NCI-H1092 treated with DMSO at 0.1 percent for 48 hours (cell line): ENCODE data around the gene WWOX.
A peak's percentile ranks its signal among the peaks of the same experiment; 100 is the strongest.
"Not testable (repeated sequence)": the region's sequence is repeated elsewhere in the genome, so short reads cannot be mapped to it uniquely, and the experiment has no call there.

Experiments
- DNase-seq: peaks from one replicate; lab custom pipeline; 2025; lab: John Stamatoyannopoulos, UW

The WWOX gene

DNA sequence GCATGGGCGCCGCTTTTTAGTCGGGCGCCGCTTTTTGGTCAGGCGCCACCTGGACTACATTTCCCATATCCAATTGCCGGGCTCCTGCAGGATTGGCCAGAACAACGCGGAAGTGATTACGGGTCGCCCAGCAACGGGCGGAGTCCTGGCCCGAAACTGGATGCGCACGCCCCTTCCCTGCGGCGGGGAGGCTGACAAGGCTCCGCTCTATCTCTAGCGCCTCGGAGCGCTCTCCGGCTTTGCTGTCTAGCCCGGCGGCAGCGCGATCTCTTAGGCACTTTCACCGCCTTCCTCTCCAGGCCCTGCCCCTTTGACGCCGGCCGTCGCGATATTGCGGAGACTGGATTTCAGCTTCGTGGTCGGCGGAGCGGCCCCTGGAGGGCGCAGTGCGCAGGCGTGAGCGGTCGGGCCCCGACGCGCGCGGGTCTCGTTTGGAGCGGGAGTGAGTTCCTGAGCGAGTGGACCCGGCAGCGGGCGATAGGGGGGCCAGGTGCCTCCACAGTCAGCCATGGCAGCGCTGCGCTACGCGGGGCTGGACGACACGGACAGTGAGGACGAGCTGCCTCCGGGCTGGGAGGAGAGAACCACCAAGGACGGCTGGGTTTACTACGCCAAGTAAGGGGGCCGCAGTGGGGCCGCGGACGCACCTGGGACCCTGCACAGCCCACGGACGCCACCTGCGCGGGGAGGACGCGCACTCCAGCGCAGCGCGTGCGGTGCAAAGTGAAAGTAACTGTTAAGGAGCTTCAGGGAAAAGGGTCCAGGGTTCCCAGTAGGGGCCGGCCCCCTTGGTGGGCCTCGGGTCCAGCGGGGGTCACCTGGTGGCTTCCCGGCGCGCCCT, at the start of gene WWOX:
Gene WWOX (plus strand): TSS at position 384 of the 841 bp plus-strand sequence.
- DNase-seq = peak; percentile 97

DNA sequence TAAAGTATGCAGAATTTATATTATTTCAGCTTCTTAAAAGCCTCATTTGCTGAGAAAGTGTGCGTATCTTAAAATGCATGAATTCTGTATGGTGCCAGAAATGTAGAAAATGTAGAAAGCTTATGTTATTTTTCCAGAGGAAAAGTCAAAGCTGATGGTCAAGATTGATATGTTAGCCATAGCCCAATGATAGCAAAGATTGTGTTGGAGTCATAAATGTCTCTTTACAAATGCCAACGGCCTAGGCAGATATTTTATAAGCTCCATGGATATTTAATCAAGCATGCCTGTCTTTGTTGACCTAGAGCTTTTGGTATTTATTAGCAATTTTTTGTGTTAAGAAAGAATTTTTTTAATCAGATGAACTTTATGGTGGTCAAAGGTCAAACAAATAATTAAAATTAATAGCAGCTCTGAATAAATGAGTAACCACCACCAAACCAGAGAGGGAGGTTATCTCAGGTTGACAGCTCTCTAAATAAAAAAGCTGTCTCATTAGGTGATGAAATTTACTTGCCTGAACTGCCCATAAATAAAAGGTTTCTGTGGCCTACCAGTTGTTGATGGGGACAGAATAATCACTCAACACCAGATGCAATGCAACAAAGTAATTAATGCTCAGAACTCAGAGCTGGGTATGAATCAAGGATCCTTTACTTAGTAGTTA, 48.6 kb upstream of the WWOX start:
- DNase-seq = no peak

GRCh38 chr16:78057803-78058564, 41.5 kb upstream of the WWOX start:
- peak; percentile 78 for DNase-seq

- DNase-seq = not testable (repeated sequence)
Measured at GRCh38 chr16:78059806-78060205, 39.6 kb upstream of the WWOX start.

- no peak for DNase-seq
Measured at GRCh38 chr16:78060295-78060694, 39.2 kb upstream of the WWOX start.

DNA sequence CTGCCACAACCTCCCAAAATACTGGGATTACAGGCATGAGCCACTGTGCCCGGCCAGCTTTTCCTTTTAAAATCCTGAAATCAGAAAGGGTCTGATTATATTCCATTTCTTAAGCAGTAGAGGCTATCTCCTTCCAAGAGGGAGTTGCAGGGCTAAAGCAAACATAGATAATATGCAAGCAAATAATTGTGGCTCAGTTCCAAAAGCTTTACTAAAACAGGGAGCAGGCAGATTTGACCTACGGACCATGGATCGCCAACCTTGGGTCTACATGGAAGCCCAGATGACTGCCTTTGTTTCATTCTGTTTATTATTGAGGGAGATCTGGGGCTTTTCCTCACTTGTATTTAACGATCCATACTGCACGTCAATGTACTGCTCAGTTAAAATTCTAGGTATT, 38.6 kb upstream of the WWOX start:
- no peak for DNase-seq

DNA sequence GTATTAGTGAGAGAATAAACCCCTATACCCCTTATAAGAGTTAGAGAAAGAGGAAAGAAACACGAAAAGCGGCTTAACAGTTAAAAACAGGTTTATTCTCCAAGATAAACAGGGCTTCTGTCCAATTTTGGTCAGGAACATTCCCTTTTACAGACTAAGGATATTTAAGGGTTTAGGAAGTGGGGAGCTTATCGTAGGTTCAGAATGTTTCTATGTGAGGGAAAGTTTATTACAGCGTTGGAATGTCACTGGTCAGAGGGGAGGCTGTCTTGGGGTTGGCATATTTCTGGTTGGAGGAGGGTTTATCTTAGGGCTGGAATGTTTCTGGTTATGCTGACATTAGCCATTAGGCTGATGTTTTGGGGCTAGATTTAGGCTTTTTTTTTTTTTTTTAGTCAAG, 34.1 kb upstream of the WWOX start:
- DNase-seq = no peak

DNA sequence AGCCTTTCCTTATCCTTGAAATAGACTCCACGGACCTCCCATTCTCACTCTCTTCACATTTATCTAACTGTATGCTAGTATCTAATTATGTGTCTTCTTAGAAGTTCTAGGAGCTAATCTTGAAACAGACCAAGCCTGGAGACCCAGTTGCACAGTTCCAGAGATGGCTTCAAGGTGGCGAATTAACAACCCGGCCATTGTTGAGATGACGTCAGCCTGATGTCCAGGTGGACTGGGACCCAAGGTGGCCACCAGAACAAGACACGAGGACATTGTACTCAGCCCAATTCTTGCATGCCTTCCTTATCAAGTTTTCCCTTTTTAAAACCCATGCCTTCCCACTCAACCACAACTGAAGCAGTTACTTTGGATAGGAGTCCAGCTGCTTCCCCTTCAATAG, 29.5 kb upstream of the WWOX start:
- DNase-seq = no peak

GRCh38 chr16:78072275-78072674, 27.2 kb upstream of the WWOX start:
- DNase-seq = peak; percentile 47

DNA sequence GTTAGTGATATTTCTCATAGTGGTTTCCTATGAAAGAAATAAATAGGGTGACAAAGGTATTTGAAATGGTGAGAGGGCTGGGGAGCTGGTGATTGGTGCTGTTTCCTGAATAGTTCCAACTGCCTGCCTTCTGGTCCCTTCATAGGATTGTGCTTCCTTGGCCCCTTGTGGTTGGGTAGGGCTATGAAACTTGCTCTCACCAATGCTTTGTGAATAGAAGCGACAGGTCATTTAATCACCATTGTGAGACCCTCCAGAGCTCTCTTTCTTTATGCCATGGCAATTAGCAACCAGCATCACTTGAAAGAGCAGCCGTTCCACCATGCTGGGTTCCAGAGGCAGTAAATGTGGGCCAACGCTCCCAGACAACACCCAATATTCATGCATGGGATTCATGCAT, 23.7 kb upstream of the WWOX start:
- DNase-seq = no peak

GRCh38 chr16:78081341-78081740, 18.1 kb upstream of the WWOX start:
- DNase-seq = no peak

- DNase-seq = no peak
Measured at GRCh38 chr16:78091419-78091818, 8.0 kb upstream of the WWOX start.

DNA sequence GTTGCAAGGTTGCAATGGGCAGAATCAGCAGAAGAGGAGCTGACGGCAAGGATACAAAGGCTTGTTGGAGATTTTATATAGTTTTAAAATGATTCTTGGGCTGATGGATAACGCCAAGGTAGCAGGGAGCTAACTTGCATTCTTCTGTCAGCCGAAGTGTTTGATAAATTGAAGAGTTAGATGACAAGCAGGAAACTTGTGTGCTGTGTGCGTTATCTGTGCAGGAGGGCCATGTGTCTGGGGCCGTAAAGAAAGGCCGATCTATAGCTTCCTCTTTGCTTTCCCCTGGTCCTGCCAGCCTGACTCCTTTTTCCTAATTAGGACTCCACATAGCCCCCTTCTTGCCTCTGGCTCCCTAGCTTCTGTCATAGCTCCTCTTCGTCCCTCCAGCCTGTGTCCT, 6.7 kb upstream of the WWOX start:
- DNase-seq = no peak

- peak; percentile 36 for DNase-seq
Measured at GRCh38 chr16:78094166-78094565, 5.3 kb upstream of the WWOX start.

GRCh38 chr16:78094998-78095397, 4.5 kb upstream of the WWOX start:
- no peak for DNase-seq

DNA sequence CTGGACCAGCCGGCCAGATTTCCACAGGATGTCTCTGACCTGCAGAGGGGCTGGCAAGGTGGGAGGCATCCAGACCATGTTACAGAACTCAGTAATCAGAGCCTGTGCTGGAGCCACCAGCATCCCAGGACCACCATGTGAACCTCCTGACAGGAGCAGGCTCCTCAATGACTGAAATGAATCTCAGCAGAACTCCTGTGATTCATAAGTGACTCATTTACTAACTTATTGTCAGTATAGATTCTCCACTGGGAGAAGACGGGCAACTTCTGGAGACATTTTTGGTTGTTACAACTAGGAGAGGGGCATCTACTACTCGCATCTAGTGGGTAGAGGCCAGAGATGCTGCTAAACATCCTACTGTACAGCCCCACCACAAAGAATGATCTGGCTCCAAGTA, 3.1 kb upstream of the WWOX start:
- no peak for DNase-seq

- no peak for DNase-seq
Measured at GRCh38 chr16:78097548-78097947, 1.9 kb upstream of the WWOX start.

GRCh38 chr16:78098087-78098486, 1.4 kb upstream of the WWOX start:
- DNase-seq = no peak

DNA sequence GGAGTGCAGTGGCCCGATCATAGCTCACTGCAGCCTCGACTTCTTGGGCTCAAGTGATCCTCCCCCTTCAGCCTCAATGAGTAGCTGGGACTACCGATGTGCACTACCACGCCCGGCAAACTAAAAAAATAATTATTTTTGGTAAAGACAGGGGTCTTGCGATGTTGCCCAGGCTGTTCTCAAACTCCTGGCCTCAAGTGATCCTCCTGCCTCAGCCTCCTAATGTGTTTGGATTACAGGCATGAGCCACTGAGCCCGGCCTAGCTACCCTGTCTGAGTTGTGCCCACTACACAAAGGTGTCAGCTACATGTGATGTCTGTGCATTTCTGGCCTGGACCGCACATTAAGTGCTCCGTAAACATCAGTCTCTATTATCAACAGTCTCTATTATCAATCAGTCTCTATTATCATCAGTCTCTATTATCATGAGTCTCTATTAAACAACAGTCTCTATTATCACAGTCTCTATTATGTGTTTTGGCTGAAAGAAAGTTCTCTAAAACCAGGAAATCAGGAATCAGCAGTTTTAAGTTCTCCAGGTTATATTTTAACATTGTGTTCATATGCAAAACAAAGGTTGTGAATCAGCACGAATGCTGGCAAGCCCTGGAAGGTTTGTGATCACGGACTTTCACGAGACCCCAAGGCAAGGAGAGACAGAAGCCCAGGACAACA, 721 bp upstream of the WWOX start:
- peak; percentile 33 for DNase-seq

- DNase-seq = peak; percentile 59
Measured at GRCh38 chr16:78100112-78100467, 636 bp downstream of the WWOX start.

DNA sequence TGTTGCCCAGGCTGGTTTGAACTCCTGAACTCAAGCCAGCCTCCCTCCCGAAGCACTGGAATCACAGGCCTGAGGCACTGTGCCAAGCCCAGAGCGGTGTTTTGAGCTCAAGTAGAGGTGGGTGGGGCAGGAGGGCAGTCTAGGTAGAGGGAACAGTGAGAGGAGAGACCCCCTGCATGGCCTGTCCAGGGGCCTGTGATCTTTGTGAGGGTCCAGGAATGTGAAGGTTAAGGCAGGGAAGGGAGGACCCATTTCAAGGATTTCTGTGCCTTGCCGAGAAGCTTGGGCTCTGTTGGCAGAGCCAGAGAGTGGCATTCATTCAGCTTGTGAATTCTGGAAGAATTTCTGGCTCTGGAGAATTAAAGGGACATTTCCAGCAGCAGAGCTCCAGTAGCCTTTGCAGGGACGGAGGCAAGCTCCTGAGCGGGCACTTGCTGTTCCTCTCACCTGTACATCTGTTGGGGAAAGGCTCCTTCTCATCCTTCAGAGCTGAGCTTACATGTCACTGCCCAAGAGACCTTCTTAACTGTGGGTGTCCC, 2.7 kb downstream of the WWOX start:
- DNase-seq = no peak

GRCh38 chr16:78102865-78103264, 3.4 kb downstream of the WWOX start:
- no peak for DNase-seq
